ENCODE data around the gene TAF11L2. TPM values are rescaled to one million over a fixed set of nuclear protein-coding genes. Genes with fewer than 3 reads are reported as not detected.
"Not testable (repeated sequence)": the region's sequence is repeated elsewhere in the genome, so short reads cannot be mapped to it uniquely, and the experiment has no call there.

TAF11L2 gene
- total RNA-seq, 1 donor from 2014 or later: not detected

- Histone ChIP-seq H3K36me3 (no peaks in the 10 kb centered on the region), H3K9me3 (replicated peaks) (no peaks in the 10 kb centered on the region), H3K4me1 (no peaks in the 10 kb centered on the region), H3K27me3 (ENCODE audit: low read depth) (no peaks in the 10 kb centered on the region), H3K4me3 (no peak overlapping the region), H3K27ac (replicated peaks) (no peak overlapping the region)
- DNase-seq: no peak
- intact Hi-C loops (cut with micrococcal nuclease): no loop called here
- no peak for TF ChIP-seq CTCF (IDR thresholded peaks at IDR 0.05; ENCODE audit: borderline replicate concordance)
Observed at GRCh38 chr5:17487174-17487512, 10.9 kb upstream of the TAF11L2 start.

- H3K4me3 ChIP-seq; intact Hi-C loops (cut with micrococcal nuclease); H3K27me3 ChIP-seq (ENCODE audit: low read depth); H3K4me1 ChIP-seq; H3K36me3 ChIP-seq; H3K9me3 ChIP-seq (replicated peaks); H3K27ac ChIP-seq (replicated peaks); DNase-seq: not testable (repeated sequence)
Observed at GRCh38 chr5:17491257-17491656, 6.8 kb upstream of the TAF11L2 start.

DNA sequence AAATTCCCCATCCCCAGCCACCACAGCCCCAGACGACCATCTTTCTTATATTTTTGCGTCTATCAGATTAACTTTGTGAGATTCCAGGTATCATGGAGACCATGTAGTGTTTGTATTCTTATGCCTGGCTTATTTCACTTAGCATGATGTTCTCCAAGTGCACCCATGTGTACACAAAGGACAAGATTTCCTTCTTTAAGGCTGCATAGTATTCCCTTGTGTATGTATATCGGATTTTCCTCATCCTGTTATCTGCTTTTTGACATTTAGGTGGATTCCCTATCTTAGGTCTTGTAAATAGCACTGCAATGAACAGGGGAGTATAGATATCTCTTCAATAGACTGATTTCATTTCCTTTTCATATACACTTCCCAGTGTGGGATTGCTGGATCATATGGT is 5.3 kb upstream of the TAF11L2 start:
- Histone ChIP-seq H3K4me1 (no peaks in the 10 kb centered on the region), H3K27ac (replicated peaks) (no peak overlapping the region), H3K9me3 (replicated peaks) (peaks cover 7% of the 10 kb centered on the region), H3K27me3 (ENCODE audit: low read depth) (no peaks in the 10 kb centered on the region), H3K4me3 (no peak overlapping the region), H3K36me3 (no peaks in the 10 kb centered on the region)
- TF ChIP-seq CTCF (IDR thresholded peaks at IDR 0.05; ENCODE audit: borderline replicate concordance): no peak
- no peak for DNase-seq
- intact Hi-C loops (cut with micrococcal nuclease): no loop called here

GRCh38 chr5:17497446-17497845 is 585 bp upstream of the TAF11L2 start:
- intact Hi-C loops (cut with micrococcal nuclease): no loop called here
- no peak for DNase-seq
- no peaks in the 10 kb centered on the region for H3K36me3 ChIP-seq
- no peak overlapping the region for H3K4me3 ChIP-seq
- TF ChIP-seq CTCF (IDR thresholded peaks at IDR 0.05; ENCODE audit: borderline replicate concordance): no peak
- no peaks in the 10 kb centered on the region for H3K4me1 ChIP-seq
- no peaks in the 10 kb centered on the region for H3K27me3 ChIP-seq (ENCODE audit: low read depth)
- peaks cover 5% of the 10 kb centered on the region for H3K9me3 ChIP-seq (replicated peaks)
- no peak overlapping the region for H3K27ac ChIP-seq (replicated peaks)

GRCh38 chr5:17511775-17512325 is 13.8 kb downstream of the TAF11L2 start:
- no peak for DNase-seq
- no peaks in the 10 kb centered on the region for H3K4me1 ChIP-seq
- H3K9me3 ChIP-seq (replicated peaks): no peaks in the 10 kb centered on the region
- H3K27me3 ChIP-seq (ENCODE audit: low read depth): no peaks in the 10 kb centered on the region
- H3K36me3 ChIP-seq: no peaks in the 10 kb centered on the region
- H3K4me3 ChIP-seq: no peak overlapping the region
- H3K27ac ChIP-seq (replicated peaks): no peak overlapping the region
- intact Hi-C loops (cut with micrococcal nuclease): no loop called here
- TF ChIP-seq CTCF (IDR thresholded peaks at IDR 0.05; ENCODE audit: borderline replicate concordance): no peak

- H3K36me3 ChIP-seq; DNase-seq; H3K4me1 ChIP-seq; H3K27me3 ChIP-seq (ENCODE audit: low read depth); H3K27ac ChIP-seq (replicated peaks); H3K4me3 ChIP-seq; intact Hi-C loops (cut with micrococcal nuclease): not testable (repeated sequence)
- H3K9me3 ChIP-seq (replicated peaks): peaks cover 10% of the 10 kb centered on the region
Observed at GRCh38 chr5:17517526-17517925, 19.5 kb downstream of the TAF11L2 start.

GRCh38 chr5:17518067-17518466 is 20.0 kb downstream of the TAF11L2 start, which contains the start of gene TAF11L3:
TAF11L3 (plus strand) TSS chr5:17518367.
- peaks cover 10% of the 10 kb centered on the region for H3K9me3 ChIP-seq (replicated peaks)
- H3K4me3 ChIP-seq; DNase-seq; H3K4me1 ChIP-seq; H3K36me3 ChIP-seq; intact Hi-C loops (cut with micrococcal nuclease); H3K27ac ChIP-seq (replicated peaks); H3K27me3 ChIP-seq (ENCODE audit: low read depth): not testable (repeated sequence)

GRCh38 chr5:17519508-17519907 is 21.5 kb downstream of the TAF11L2 start:
- H3K4me3 ChIP-seq; H3K36me3 ChIP-seq; H3K27ac ChIP-seq (replicated peaks); intact Hi-C loops (cut with micrococcal nuclease); H3K4me1 ChIP-seq; H3K27me3 ChIP-seq (ENCODE audit: low read depth); DNase-seq: not testable (repeated sequence)
- H3K9me3 ChIP-seq (replicated peaks): peaks cover 10% of the 10 kb centered on the region

DNA sequence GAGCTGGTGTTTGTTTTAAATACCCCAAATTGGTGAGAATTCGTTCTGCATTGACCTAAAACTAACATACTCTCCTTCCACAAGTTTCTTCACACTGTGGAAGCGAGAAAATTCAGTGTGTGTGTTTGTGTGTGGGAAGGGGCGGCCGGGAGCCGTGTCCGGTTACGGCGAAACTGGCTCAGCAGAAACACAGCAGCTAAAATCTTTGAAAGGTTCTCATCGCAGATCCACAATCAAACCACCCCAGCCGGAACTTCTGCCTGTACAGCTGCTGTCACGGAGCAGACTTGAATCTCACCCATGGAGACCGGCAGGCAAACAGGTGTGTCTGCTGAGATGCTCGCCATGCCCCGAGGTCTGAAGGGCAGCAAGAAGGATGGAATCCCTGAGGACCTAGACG is 23.5 kb downstream of the TAF11L2 start, which contains the start of gene TAF11L4:
TAF11L4 (plus strand) TSS at position 301 of the 400 bp plus-strand sequence.
- intact Hi-C loops (cut with micrococcal nuclease); H3K4me1 ChIP-seq; H3K27ac ChIP-seq (replicated peaks); H3K4me3 ChIP-seq; H3K27me3 ChIP-seq (ENCODE audit: low read depth); H3K36me3 ChIP-seq; DNase-seq: not testable (repeated sequence)
- peaks cover 15% of the 10 kb centered on the region for H3K9me3 ChIP-seq (replicated peaks)

DNA sequence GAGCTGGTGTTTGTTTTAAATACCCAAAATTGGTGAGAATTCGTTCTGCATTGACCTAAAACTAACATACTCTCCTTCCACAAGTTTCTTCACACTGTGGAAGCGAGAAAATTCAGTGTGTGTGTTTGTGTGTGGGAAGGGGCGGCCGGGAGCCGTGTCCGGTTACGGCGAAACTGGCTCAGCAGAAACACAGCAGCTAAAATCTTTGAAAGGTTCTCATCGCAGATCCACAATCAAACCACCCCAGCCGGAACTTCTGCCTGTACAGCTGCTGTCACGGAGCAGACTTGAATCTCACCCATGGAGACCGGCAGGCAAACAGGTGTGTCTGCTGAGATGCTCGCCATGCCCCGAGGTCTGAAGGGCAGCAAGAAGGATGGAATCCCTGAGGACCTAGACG is 26.9 kb downstream of the TAF11L2 start, which contains the start of gene TAF11L5:
TAF11L5 (plus strand) TSS at position 301 of the 400 bp plus-strand sequence.
- H3K27me3 ChIP-seq (ENCODE audit: low read depth); intact Hi-C loops (cut with micrococcal nuclease); H3K4me3 ChIP-seq; H3K36me3 ChIP-seq; H3K4me1 ChIP-seq; H3K27ac ChIP-seq (replicated peaks); DNase-seq; H3K9me3 ChIP-seq (replicated peaks): not testable (repeated sequence)
